Activated effector memory CD4-positive, alpha-beta T cell treated with Interleukin-2 at 50 U/mL for 16 hours (primary cell): Measurements from ENCODE around the gene MTCH2.

ENCODE experiments used
- DNase-seq: peaks from one replicate; pipeline ENCODE4 v3.0.0-alpha.2; 2020

The MTCH2 gene

GRCh38 chr11:47631473-47631872 lies 10.9 kb downstream of the MTCH2 start:
- DNase-seq: no peak

- DNase-seq: no peak
Observed at GRCh38 chr11:47628026-47628425, 14.3 kb downstream of the MTCH2 start.

- DNase-seq: no peak
Observed at GRCh38 chr11:47626234-47626633, 16.1 kb downstream of the MTCH2 start.

GRCh38 chr11:47620836-47621378 lies 21.5 kb downstream of the MTCH2 start:
- no peak for DNase-seq

- no peak for DNase-seq
Observed at GRCh38 chr11:47617417-47617809, 24.9 kb downstream of the MTCH2 start.

- DNase-seq: no peak
Observed at GRCh38 chr11:47616726-47617416, 25.5 kb downstream of the MTCH2 start.

- DNase-seq: no peak
Observed at GRCh38 chr11:47615249-47615648, 27.1 kb downstream of the MTCH2 start.

- DNase-seq: no peak
Observed at GRCh38 chr11:47611348-47611794, 31.0 kb downstream of the MTCH2 start.

- DNase-seq: no peak
Observed at GRCh38 chr11:47609675-47610074, 32.7 kb downstream of the MTCH2 start.

GRCh38 chr11:47607380-47607779 lies 35.0 kb downstream of the MTCH2 start:
- no peak for DNase-seq

GRCh38 chr11:47606731-47607130 lies 35.6 kb downstream of the MTCH2 start:
- no peak for DNase-seq

GRCh38 chr11:47605921-47606320 lies 36.4 kb downstream of the MTCH2 start:
- no peak for DNase-seq

- no peak for DNase-seq
Observed at GRCh38 chr11:47603295-47603694, 39.1 kb downstream of the MTCH2 start.

- no peak for DNase-seq
Observed at GRCh38 chr11:47599902-47600301, 42.5 kb downstream of the MTCH2 start.

- DNase-seq: no peak
Observed at GRCh38 chr11:47595967-47596366, 46.4 kb downstream of the MTCH2 start.

- no peak for DNase-seq
Observed at GRCh38 chr11:47595029-47595428, 47.3 kb downstream of the MTCH2 start.

- DNase-seq: no peak
Observed at GRCh38 chr11:47593934-47594855, 48.2 kb downstream of the MTCH2 start, which contains the start of gene C1QTNF4. TSS of gene C1QTNF4 (minus strand) at chr11:47594411. CDS start at chr11:47590810, 3,601 bp downstream.

- no peak for DNase-seq
Observed at GRCh38 chr11:47593492-47593933, 48.8 kb downstream of the MTCH2 start.

- no peak for DNase-seq
Observed at GRCh38 chr11:47592970-47593369, 49.4 kb downstream of the MTCH2 start.

- no peak for DNase-seq
Observed at GRCh38 chr11:47592251-47592650, 50.1 kb downstream of the MTCH2 start.

- no peak for DNase-seq
Observed at GRCh38 chr11:47591764-47592163, 50.6 kb downstream of the MTCH2 start.

- DNase-seq: no peak
Observed at GRCh38 chr11:47589977-47590861, 52.1 kb downstream of the MTCH2 start.

GRCh38 chr11:47589584-47589976 lies 52.8 kb downstream of the MTCH2 start:
- no peak for DNase-seq
